GM23248 (cell line): ENCODE results near the gene PROM1. TPM values are rescaled to one million over a fixed set of nuclear protein-coding genes. Genes with fewer than 3 reads are reported as not detected.

Experiments used
- DNase-seq: peaks from one replicate; pipeline ENCODE4 v3.0.0-alpha.2; 2015
- H2AFZ ChIP-seq: fragments of 200-600 bp; sonication (generic); 2 replicates; pipeline ENCODE4 v1.6.1; 2016; ENCODE audit warnings: antibody characterized with exemption
- H3F3A ChIP-seq: fragments of 200-600 bp; sonication (generic); 2 replicates; pipeline ENCODE4 v1.6.1; 2016; ENCODE audit warnings: mild to moderate bottlenecking, antibody characterized with exemption, mixed run types; ENCODE audit not compliant: insufficient read depth
- H3K27ac ChIP-seq: fragments of 200-600 bp; sonication (generic); 2 replicates; pipeline ENCODE4 v1.5.1; 2016; ENCODE audit warnings: mild to moderate bottlenecking
- H3K27me3 ChIP-seq: fragments of 200-600 bp; sonication (generic); replicated peaks from 2 replicates; pipeline ENCODE4 v1.6.1; 2016; ENCODE audit warnings: mild to moderate bottlenecking; ENCODE audit not compliant: insufficient read depth
- H3K36me3 ChIP-seq: fragments of 200-600 bp; sonication (generic); 2 replicates; pipeline ENCODE4 v1.6.1; 2016; ENCODE audit warnings: low read depth, mild to moderate bottlenecking
- H3K4me1 ChIP-seq: fragments of 200-600 bp; sonication (generic); 2 replicates; pipeline ENCODE4 v1.6.1; 2016; ENCODE audit warnings: mild to moderate bottlenecking; ENCODE audit not compliant: insufficient read depth
- H3K4me2 ChIP-seq: fragments of 200-600 bp; sonication (generic); one replicate; pipeline ENCODE4 v1.6.1; 2016; ENCODE audit warnings: mild to moderate bottlenecking; ENCODE audit not compliant: unreplicated experiment
- H3K4me3 ChIP-seq: fragments of 200-600 bp; sonication (generic); 2 replicates; pipeline ENCODE4 v1.5.1; 2016; ENCODE audit warnings: mild to moderate bottlenecking
- H3K79me2 ChIP-seq: fragments of 200-600 bp; sonication (generic); 2 replicates; pipeline ENCODE4 v1.6.1; 2016; ENCODE audit warnings: mild to moderate bottlenecking; ENCODE audit not compliant: insufficient read depth
- H3K9ac ChIP-seq: fragments of 200-600 bp; sonication (generic); 2 replicates; pipeline ENCODE4 v1.6.1; 2016; ENCODE audit warnings: mild to moderate bottlenecking
- H3K9me2 ChIP-seq: fragments of 200-600 bp; sonication (generic); 2 replicates; pipeline ENCODE4 v1.6.1; 2016; ENCODE audit warnings: mixed run types, mild to moderate bottlenecking, moderate library complexity; ENCODE audit not compliant: insufficient read depth
- H3K9me3 ChIP-seq: fragments of 200-600 bp; sonication (generic); one replicate; pipeline ENCODE4 v1.6.1; 2017; ENCODE audit warnings: low read depth
- H4K20me1 ChIP-seq: fragments of 200-600 bp; sonication (generic); 2 replicates; pipeline ENCODE4 v1.6.0; 2016; ENCODE audit not compliant: insufficient read depth
- EZH2 ChIP-seq: fragments of 200-600 bp; sonication (generic); IDR thresholded peaks from 2 replicates; pipeline ENCODE4 v1.6.1; 2018; ENCODE audit warnings: antibody characterized with exemption, mild to moderate bottlenecking; ENCODE audit not compliant: insufficient read depth, poor library complexity, severe bottlenecking
- EZH2phosphoT487 ChIP-seq: fragments of 200-600 bp; sonication (generic); IDR thresholded peaks from 2 replicates; pipeline ENCODE4 v1.6.1; 2018; ENCODE audit warnings: antibody characterized with exemption, moderate library complexity, mild to moderate bottlenecking, low read depth; ENCODE audit not compliant: insufficient read depth
- WGBS, 2 experiments: methylation state at CpG; one replicate each; pipeline ENCODE4 v1.1.6; 2015 to 2017; ENCODE audit warnings: low lambda C conversion rate in 2 of 2, low coverage in 1 of 2; ENCODE audit errors: missing lambda C conversion rate in 2 of 2; 5-methylcytosine and 5-hydroxymethylcytosine counted together
- in situ Hi-C: fragments of 300-500 bp; cut with MboI; formaldehyde crosslinking; loops from 2 replicates; pipeline ENCODE4 v1.15.0; 2020
- polyA plus RNA-seq: library from polyadenylated mRNA; unstranded; fragments of >200 nt; fragmentation: Nextera tagmentation; extraction: Ambion mirVana; gene quantifications from 2 replicates; pipeline ENCODE4 v1.2.1, GENCODE V29; 2016
- total RNA-seq: library from RNA; depleted of rRNA; stranded (reverse); fragments of >200 nt; shearing (Covaris generic); gene quantifications from 2 replicates; pipeline ENCODE4 v1.2.3, GENCODE V29; 2014

The PROM1 gene
- total and polyA plus RNA-seq, 2 experiments from 2014 or later, result not detected

DNA sequence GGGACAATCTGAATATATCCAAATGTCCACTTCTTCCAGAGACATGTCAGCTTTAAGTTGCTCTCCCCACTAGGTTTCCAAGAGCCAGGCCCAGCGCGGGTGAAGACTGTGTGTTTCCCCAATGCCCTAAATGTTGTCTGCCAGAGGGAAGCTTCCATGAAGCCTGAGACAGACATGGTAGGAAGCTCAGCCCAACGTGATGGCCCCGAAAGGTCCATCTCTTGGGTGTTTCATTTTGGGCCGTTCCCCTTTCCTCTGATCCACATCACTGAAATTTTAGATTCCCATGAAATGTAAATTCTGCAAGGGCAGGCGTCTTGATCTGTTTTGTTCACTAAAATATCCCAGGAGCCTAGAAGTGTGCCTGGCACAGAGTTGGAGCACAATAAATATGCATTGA lies 25.4 kb upstream of the PROM1 start:
- 51 to 53% methylated on average over 6 of the region's 6 CpGs for WGBS, 2 experiments
- in situ Hi-C loops, result no loop called here

DNA sequence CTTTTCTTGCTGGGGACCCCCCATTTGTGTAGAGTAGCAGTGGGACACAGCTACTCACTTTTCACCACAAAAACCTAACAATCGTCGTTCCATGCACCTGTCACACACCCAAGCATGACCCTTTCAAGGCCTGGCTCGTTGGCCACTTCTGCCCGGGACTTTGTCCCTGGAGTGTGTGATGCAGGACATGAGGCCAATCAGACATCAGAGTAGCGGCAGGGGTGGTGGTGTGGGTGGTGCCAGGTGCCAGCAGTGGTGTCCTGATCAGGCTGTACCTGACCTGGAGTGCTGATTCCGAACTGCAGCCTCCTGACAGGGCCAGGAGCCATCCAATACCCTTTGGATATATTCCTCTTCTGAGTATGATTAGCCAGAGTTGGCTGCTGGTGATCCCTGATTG lies 23.1 kb upstream of the PROM1 start:
- no peaks in the 10 kb centered on the region for H3K36me3 ChIP-seq
- H3F3A ChIP-seq, result no peaks in the 10 kb centered on the region
- 43 to 48% methylated on average over 6 of the region's 6 CpGs for WGBS, 2 experiments
- no peaks in the 10 kb centered on the region for H3K4me1 ChIP-seq
- no peaks in the 10 kb centered on the region for H3K9me3 ChIP-seq
- H4K20me1 ChIP-seq, result no peaks in the 10 kb centered on the region
- no peak overlapping the region for H2AFZ ChIP-seq
- no peaks in the 10 kb centered on the region for H3K9me2 ChIP-seq
- no peak for TF ChIP-seq EZH2phosphoT487
- no peak for TF ChIP-seq EZH2
- peaks cover 18% of the 10 kb centered on the region for H3K27me3 ChIP-seq
- in situ Hi-C loops, result no loop called here
- no peak overlapping the region for H3K4me3 ChIP-seq
- no peaks in the 10 kb centered on the region for H3K79me2 ChIP-seq
- no peak overlapping the region for H3K4me2 ChIP-seq
- no peak overlapping the region for H3K27ac ChIP-seq
- DNase-seq, result no peak
- H3K9ac ChIP-seq, result no peak overlapping the region

More for the DNA sequence above, 25.4 kb upstream of the PROM1 start:
- TF ChIP-seq EZH2 (no peak), EZH2phosphoT487 (no peak)
- H3K9me3 ChIP-seq, result no peaks in the 10 kb centered on the region
- no peak overlapping the region for H3K27ac ChIP-seq
- no peaks in the 10 kb centered on the region for H3K79me2 ChIP-seq
- H3K4me2 ChIP-seq, result no peak overlapping the region
- no peaks in the 10 kb centered on the region for H4K20me1 ChIP-seq
- no peak overlapping the region for H2AFZ ChIP-seq
- H3K36me3 ChIP-seq, result no peaks in the 10 kb centered on the region
- H3K9me2 ChIP-seq, result no peaks in the 10 kb centered on the region
- H3K4me1 ChIP-seq, result no peaks in the 10 kb centered on the region
- peaks cover 13% of the 10 kb centered on the region for H3K27me3 ChIP-seq
- no peak for DNase-seq
- H3K4me3 ChIP-seq, result no peak overlapping the region
- no peaks in the 10 kb centered on the region for H3F3A ChIP-seq
- H3K9ac ChIP-seq, result no peak overlapping the region

- H3K4me3 ChIP-seq, result no peak overlapping the region
- H3K9me2 ChIP-seq, result no peaks in the 10 kb centered on the region
- no peaks in the 10 kb centered on the region for H3K79me2 ChIP-seq
- 31 to 38% methylated on average over 2 of the region's 2 CpGs for WGBS, 2 experiments
- no peak overlapping the region for H3K4me2 ChIP-seq
- no peaks in the 10 kb centered on the region for H4K20me1 ChIP-seq
- H3K9me3 ChIP-seq, result no peaks in the 10 kb centered on the region
- H3K4me1 ChIP-seq, result no peaks in the 10 kb centered on the region
- no peak for TF ChIP-seq EZH2
- TF ChIP-seq EZH2phosphoT487, result no peak
- no peaks in the 10 kb centered on the region for H3K36me3 ChIP-seq
- DNase-seq, result no peak
- H3K27me3 ChIP-seq, result peaks cover 25% of the 10 kb centered on the region
- no peak overlapping the region for H3K27ac ChIP-seq
- in situ Hi-C loops, result no loop called here
- no peak overlapping the region for H2AFZ ChIP-seq
- no peaks in the 10 kb centered on the region for H3F3A ChIP-seq
- H3K9ac ChIP-seq, result no peak overlapping the region
These were observed 20.7 kb upstream of the PROM1 start for GRCh38 chr4:16104520-16104919.

DNA sequence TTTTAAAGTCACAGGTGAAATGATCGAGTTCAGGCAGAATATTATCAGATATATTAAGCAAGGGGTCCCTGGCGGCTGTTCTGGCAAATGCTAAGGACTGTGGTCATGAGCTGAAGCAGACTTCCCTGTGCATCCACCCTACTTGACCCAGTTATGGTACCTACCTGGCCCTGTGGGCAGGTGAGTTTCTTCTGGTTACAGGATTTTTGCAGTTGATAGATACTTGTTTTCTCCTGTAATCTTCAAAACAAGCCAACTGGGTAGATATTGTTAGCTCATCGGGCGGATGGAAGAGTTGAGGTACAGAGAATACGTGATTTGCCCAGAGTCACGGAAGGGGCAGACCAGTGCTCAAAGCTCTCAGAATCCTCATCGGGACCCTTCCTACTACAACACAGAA lies 18.5 kb upstream of the PROM1 start:
- Histone ChIP-seq H3K79me2 (no peaks in the 10 kb centered on the region), H3K4me2 (no peak overlapping the region), H3K4me3 (no peak overlapping the region), H3K9me3 (no peaks in the 10 kb centered on the region), H3K27me3 (peaks cover 40% of the 10 kb centered on the region), H4K20me1 (no peaks in the 10 kb centered on the region), H3K36me3 (no peaks in the 10 kb centered on the region), H3F3A (no peaks in the 10 kb centered on the region), H2AFZ (no peak overlapping the region), H3K9me2 (no peaks in the 10 kb centered on the region), H3K9ac (no peak overlapping the region), H3K4me1 (no peaks in the 10 kb centered on the region), H3K27ac (no peak overlapping the region)
- TF ChIP-seq EZH2phosphoT487 (no peak), EZH2 (no peak)
- DNase-seq, result no peak
- in situ Hi-C loops, result no loop called here
- 58 to 63% methylated on average over 7 of the region's 7 CpGs for WGBS, 2 experiments

GRCh38 chr4:16100833-16101232 lies 17.0 kb upstream of the PROM1 start:
- H3K4me2 ChIP-seq, result no peak overlapping the region
- H3K36me3 ChIP-seq, result no peaks in the 10 kb centered on the region
- H3K27me3 ChIP-seq, result peaks cover 55% of the 10 kb centered on the region
- DNase-seq, result no peak
- no peak overlapping the region for H3K9ac ChIP-seq
- no peaks in the 10 kb centered on the region for H3K9me3 ChIP-seq
- no peaks in the 10 kb centered on the region for H3K9me2 ChIP-seq
- H3K27ac ChIP-seq, result no peak overlapping the region
- 50 to 59% methylated on average over 1 of the region's 1 CpG for WGBS, 2 experiments
- TF ChIP-seq EZH2phosphoT487, result no peak
- TF ChIP-seq EZH2, result no peak
- H3F3A ChIP-seq, result no peaks in the 10 kb centered on the region
- H2AFZ ChIP-seq, result no peak overlapping the region
- H3K4me1 ChIP-seq, result no peaks in the 10 kb centered on the region
- no peaks in the 10 kb centered on the region for H3K79me2 ChIP-seq
- in situ Hi-C loops, result no loop called here
- no peak overlapping the region for H3K4me3 ChIP-seq
- no peaks in the 10 kb centered on the region for H4K20me1 ChIP-seq
